Measurements from ENCODE around the gene ZNF69.
"Not testable (repeated sequence)": the region's sequence is repeated elsewhere in the genome, so short reads cannot be mapped to it uniquely, and the experiment has no call there.

ZNF69 gene
- 1.2 to 2.9 (median 1.3) reads per million in 3 donors for total RNA-seq

DNA sequence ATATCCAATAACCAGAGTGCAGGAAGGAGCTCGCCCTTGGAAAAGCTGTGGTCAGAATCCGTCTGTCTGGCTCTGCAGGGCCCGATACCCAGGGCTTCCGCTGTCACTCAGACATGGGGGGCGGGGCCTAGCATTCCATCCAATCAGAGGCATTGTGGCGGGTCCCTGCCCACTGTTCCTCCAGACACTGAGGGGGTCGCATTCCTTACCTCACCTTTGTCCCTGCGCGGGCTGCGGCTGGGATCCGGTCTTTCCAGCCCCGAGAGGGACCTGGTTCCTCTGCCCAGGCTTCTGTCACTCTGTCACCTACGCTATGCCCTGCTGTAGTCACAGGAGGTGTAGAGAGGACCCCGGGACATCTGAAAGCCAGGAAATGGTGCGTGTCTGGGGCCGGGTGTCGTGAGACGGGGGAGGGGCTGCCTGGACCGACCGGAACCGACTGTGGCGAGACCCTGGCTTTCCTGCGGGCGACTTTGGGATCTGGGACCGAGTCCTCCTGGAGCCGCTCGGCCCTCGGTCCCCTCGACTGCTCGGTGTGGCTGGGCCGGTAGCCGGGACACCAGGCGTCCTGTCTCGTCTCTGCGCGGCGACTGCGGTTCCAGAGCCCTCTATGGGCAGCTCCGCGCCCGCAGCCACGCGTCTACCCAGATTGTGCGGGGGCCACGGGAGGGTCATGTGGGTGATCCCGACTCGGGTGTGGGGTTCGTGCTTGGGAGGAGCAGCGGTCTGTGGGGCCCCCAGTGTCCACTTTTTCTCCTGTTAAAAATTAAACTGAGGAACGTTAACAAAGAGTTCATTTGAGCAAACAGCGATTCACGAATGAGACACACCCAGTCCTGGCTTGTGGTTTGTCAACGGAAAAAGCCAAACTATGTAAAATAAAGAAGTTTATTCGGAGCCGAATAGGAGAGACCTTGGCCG lies at the start of gene ZNF69:
Gene ZNF69 (plus strand): TSS at position 172 of the 921 bp plus-strand sequence. CDS start 142 bp downstream, at position 314.
- H3K4me3 ChIP-seq (ENCODE audit: insufficient read depth, low read depth, low read length, poor library complexity, severe bottlenecking): peak within 1 kb of the TSS; percentile 81
- H3K4me1 ChIP-seq (ENCODE audit: control insufficient read depth, insufficient read depth, low read length, poor library complexity, severe bottlenecking): peaks cover 6% of the 10 kb centered on the region
- H3K36me3 ChIP-seq (ENCODE audit: control insufficient read depth, insufficient read depth, low read length): no peaks in the 10 kb centered on the region
- peak; percentile 20 to 43 (median 21) for DNase-seq
- H3K9me3 ChIP-seq (ENCODE audit: control insufficient read depth, low read length): no peaks in the 10 kb centered on the region
- H3K27ac ChIP-seq (ENCODE audit: insufficient read depth, low read length, poor library complexity, severe bottlenecking): peak within 1 kb of the TSS; percentile 13
- H3K27me3 ChIP-seq (replicated peaks; ENCODE audit: control insufficient read depth, insufficient read depth, low read length, poor library complexity, severe bottlenecking): no peaks in the 10 kb centered on the region

DNA sequence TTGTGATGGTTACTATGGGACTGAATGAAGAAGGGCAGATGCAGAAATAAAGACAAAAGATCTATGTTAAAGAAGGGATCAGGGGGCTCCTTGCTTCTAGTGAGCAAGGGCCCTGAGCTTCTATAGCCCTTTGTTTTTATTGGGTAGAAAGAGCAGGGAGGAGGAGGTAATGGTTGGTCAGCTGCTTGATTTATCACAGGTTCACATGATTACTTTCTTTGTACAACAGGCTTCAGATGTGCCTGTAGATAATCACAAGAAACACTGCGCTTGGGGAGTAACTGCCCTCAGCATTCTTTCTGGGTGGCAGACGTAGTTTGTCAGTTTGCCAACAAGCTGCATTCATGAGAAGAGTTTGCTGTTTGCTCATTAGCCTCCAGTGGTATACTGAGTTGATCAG lies 43.9 kb upstream of the ZNF69 start:
- Histone ChIP-seq H3K27me3 (replicated peaks; ENCODE audit: control insufficient read depth, insufficient read depth, low read length, poor library complexity, severe bottlenecking) (no peaks in the 10 kb centered on the region), H3K36me3 (ENCODE audit: control insufficient read depth, insufficient read depth, low read length) (no peaks in the 10 kb centered on the region), H3K4me3 (ENCODE audit: insufficient read depth, low read depth, low read length, poor library complexity, severe bottlenecking) (no peak overlapping the region), H3K4me1 (ENCODE audit: control insufficient read depth, insufficient read depth, low read length, poor library complexity, severe bottlenecking) (no peaks in the 10 kb centered on the region), H3K9me3 (ENCODE audit: control insufficient read depth, low read length) (no peaks in the 10 kb centered on the region), H3K27ac (ENCODE audit: insufficient read depth, low read length, poor library complexity, severe bottlenecking) (no peak overlapping the region)
- no peak for DNase-seq

DNA sequence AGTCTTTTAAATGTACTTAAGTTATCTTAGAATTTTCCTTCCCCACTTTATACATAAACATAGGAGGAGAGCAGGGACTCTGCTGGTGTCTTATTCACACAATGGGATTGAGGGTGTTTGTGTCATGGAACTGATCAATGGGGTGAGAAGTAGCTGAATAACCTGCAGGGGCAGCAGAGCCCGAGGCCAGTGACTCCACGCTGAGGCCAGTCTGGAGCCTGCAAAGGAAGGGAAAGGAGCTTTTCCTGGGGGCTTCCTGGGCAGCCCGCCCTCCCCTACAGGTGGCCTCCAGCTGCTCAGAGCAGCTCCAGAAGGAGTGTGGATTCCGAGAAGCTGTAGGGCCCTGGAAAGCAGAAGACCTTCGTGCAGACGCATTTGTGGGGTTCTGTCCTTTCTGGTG lies 40.0 kb upstream of the ZNF69 start:
- not testable (repeated sequence) for DNase-seq; H3K27me3 ChIP-seq (replicated peaks; ENCODE audit: control insufficient read depth, insufficient read depth, low read length, poor library complexity, severe bottlenecking); H3K4me1 ChIP-seq (ENCODE audit: control insufficient read depth, insufficient read depth, low read length, poor library complexity, severe bottlenecking); H3K9me3 ChIP-seq (ENCODE audit: control insufficient read depth, low read length); H3K27ac ChIP-seq (ENCODE audit: insufficient read depth, low read length, poor library complexity, severe bottlenecking); H3K4me3 ChIP-seq (ENCODE audit: insufficient read depth, low read depth, low read length, poor library complexity, severe bottlenecking); H3K36me3 ChIP-seq (ENCODE audit: control insufficient read depth, insufficient read depth, low read length)

GRCh38 chr19:11848200-11848593 lies 39.4 kb upstream of the ZNF69 start:
- Histone ChIP-seq H3K27ac (ENCODE audit: insufficient read depth, low read length, poor library complexity, severe bottlenecking) (no peak overlapping the region), H3K36me3 (ENCODE audit: control insufficient read depth, insufficient read depth, low read length) (peaks cover 3% of the 10 kb centered on the region), H3K4me3 (ENCODE audit: insufficient read depth, low read depth, low read length, poor library complexity, severe bottlenecking) (peak overlapping the region; percentile 65), H3K9me3 (ENCODE audit: control insufficient read depth, low read length) (no peaks in the 10 kb centered on the region), H3K4me1 (ENCODE audit: control insufficient read depth, insufficient read depth, low read length, poor library complexity, severe bottlenecking) (no peaks in the 10 kb centered on the region), H3K27me3 (replicated peaks; ENCODE audit: control insufficient read depth, insufficient read depth, low read length, poor library complexity, severe bottlenecking) (no peaks in the 10 kb centered on the region)
- DNase-seq: no peak

DNA sequence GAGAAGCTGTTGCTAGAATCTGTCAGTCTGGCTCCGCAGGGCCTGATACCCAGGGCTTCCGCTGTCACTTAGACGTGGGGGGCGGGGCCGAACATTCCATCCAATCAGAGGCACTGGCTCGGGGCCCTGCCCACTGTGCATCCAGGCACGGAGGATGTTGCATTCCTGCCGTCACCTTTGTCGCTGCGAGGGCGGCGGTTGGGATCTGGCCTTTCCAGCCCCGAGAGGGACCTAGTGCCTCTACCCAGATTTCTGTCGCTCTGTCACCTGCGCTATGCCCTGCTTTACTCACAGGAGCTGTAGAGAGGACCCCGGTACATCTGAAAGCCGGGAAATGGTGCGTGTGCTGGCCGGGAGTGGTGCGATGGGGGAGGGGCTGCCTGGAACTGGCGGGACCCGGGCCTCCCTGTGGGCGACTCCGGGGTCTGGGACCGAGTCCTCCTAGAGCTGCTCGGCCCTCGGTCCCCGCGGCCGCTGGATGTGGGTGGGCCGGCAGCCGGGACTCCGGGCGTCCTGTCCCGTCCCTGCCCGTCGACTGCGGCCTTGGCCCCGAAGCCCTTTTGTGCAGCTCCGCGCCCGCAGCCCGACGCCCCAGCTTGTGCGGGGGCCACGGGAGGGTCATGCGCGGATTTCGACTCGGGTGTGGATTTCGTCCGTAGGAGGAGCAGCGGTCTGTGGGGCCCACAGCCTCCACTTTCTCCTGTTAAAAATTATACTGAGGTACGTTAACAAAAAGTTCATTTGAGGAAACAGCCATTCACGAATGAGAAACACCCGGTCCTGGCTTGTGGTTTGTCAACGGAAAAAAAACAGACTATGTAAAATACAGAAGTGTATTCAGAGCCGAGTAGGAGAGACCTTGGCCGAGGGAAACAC lies 38.8 kb upstream of the ZNF69 start, which contains the start of gene ZNF439:
Gene ZNF439 (plus strand): TSS at position 133 of the 876 bp plus-strand sequence. CDS start 142 bp downstream, at position 275.
- H3K4me3 ChIP-seq (ENCODE audit: insufficient read depth, low read depth, low read length, poor library complexity, severe bottlenecking): peak within 1 kb of the TSS; percentile 65
- peaks cover 5% of the 10 kb centered on the region for H3K36me3 ChIP-seq (ENCODE audit: control insufficient read depth, insufficient read depth, low read length)
- peak within 1 kb of the TSS; percentile 42 for H3K27ac ChIP-seq (ENCODE audit: insufficient read depth, low read length, poor library complexity, severe bottlenecking)
- H3K27me3 ChIP-seq (replicated peaks; ENCODE audit: control insufficient read depth, insufficient read depth, low read length, poor library complexity, severe bottlenecking): no peaks in the 10 kb centered on the region
- H3K4me1 ChIP-seq (ENCODE audit: control insufficient read depth, insufficient read depth, low read length, poor library complexity, severe bottlenecking): no peaks in the 10 kb centered on the region
- DNase-seq: peak; percentile 65 to 82 (median 78)
- H3K9me3 ChIP-seq (ENCODE audit: control insufficient read depth, low read length): peaks cover 1% of the 10 kb centered on the region

GRCh38 chr19:11850289-11850688 lies 37.3 kb upstream of the ZNF69 start:
- not testable (repeated sequence) for H3K27ac ChIP-seq (ENCODE audit: insufficient read depth, low read length, poor library complexity, severe bottlenecking); H3K9me3 ChIP-seq (ENCODE audit: control insufficient read depth, low read length); H3K4me1 ChIP-seq (ENCODE audit: control insufficient read depth, insufficient read depth, low read length, poor library complexity, severe bottlenecking); DNase-seq; H3K36me3 ChIP-seq (ENCODE audit: control insufficient read depth, insufficient read depth, low read length); H3K4me3 ChIP-seq (ENCODE audit: insufficient read depth, low read depth, low read length, poor library complexity, severe bottlenecking); H3K27me3 ChIP-seq (replicated peaks; ENCODE audit: control insufficient read depth, insufficient read depth, low read length, poor library complexity, severe bottlenecking)

GRCh38 chr19:11853358-11853757 lies 34.2 kb upstream of the ZNF69 start:
- no peaks in the 10 kb centered on the region for H3K4me1 ChIP-seq (ENCODE audit: control insufficient read depth, insufficient read depth, low read length, poor library complexity, severe bottlenecking)
- no peak for DNase-seq
- H3K27me3 ChIP-seq (replicated peaks; ENCODE audit: control insufficient read depth, insufficient read depth, low read length, poor library complexity, severe bottlenecking): no peaks in the 10 kb centered on the region
- H3K36me3 ChIP-seq (ENCODE audit: control insufficient read depth, insufficient read depth, low read length): peaks cover 5% of the 10 kb centered on the region
- no peak overlapping the region for H3K27ac ChIP-seq (ENCODE audit: insufficient read depth, low read length, poor library complexity, severe bottlenecking)
- H3K9me3 ChIP-seq (ENCODE audit: control insufficient read depth, low read length): peaks cover 5% of the 10 kb centered on the region
- H3K4me3 ChIP-seq (ENCODE audit: insufficient read depth, low read depth, low read length, poor library complexity, severe bottlenecking): no peak overlapping the region

DNA sequence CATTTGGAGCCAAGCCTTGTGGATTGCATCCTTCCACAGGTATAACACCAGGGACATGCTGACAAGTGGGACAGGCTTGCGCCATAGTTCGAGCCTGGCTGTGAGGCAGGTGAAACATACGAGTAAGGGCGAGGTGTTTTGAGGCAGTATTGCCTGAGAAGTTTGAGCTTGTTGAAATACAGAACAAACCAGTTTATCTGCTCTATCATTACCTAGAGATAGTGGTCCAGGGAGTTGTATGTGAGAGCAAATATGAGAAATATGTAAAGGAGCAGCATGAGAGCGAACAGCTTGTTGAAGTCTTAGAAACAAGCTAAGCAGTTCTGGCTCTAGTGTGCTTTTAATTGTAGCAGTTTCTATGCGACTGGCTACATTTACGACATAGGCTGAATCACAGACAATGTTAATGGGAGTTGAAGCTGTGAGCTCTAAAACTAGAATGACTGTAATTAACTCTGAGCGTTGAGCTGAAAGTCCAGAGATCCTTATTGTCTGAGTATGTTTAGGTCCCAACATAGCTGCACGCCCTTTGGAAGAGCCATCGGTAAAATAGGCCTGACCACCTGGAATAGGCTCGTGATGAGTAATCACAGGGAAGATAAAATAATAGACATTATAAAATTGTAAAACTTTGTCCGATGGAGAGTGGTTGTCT lies 30.9 kb upstream of the ZNF69 start:
- H3K4me3 ChIP-seq (ENCODE audit: insufficient read depth, low read depth, low read length, poor library complexity, severe bottlenecking): no peak overlapping the region
- DNase-seq: no peak
- H3K27ac ChIP-seq (ENCODE audit: insufficient read depth, low read length, poor library complexity, severe bottlenecking): no peak overlapping the region
- H3K9me3 ChIP-seq (ENCODE audit: control insufficient read depth, low read length): peaks cover 20% of the 10 kb centered on the region
- peaks cover 5% of the 10 kb centered on the region for H3K36me3 ChIP-seq (ENCODE audit: control insufficient read depth, insufficient read depth, low read length)
- H3K27me3 ChIP-seq (replicated peaks; ENCODE audit: control insufficient read depth, insufficient read depth, low read length, poor library complexity, severe bottlenecking): no peaks in the 10 kb centered on the region
- no peaks in the 10 kb centered on the region for H3K4me1 ChIP-seq (ENCODE audit: control insufficient read depth, insufficient read depth, low read length, poor library complexity, severe bottlenecking)

- Histone ChIP-seq H3K9me3 (ENCODE audit: control insufficient read depth, low read length) (peaks cover 19% of the 10 kb centered on the region), H3K4me3 (ENCODE audit: insufficient read depth, low read depth, low read length, poor library complexity, severe bottlenecking) (no peak overlapping the region), H3K27ac (ENCODE audit: insufficient read depth, low read length, poor library complexity, severe bottlenecking) (no peak overlapping the region), H3K27me3 (replicated peaks; ENCODE audit: control insufficient read depth, insufficient read depth, low read length, poor library complexity, severe bottlenecking) (no peaks in the 10 kb centered on the region), H3K4me1 (ENCODE audit: control insufficient read depth, insufficient read depth, low read length, poor library complexity, severe bottlenecking) (no peaks in the 10 kb centered on the region), H3K36me3 (ENCODE audit: control insufficient read depth, insufficient read depth, low read length) (no peaks in the 10 kb centered on the region)
- no peak for DNase-seq
These were observed 26.9 kb upstream of the ZNF69 start for GRCh38 chr19:11860721-11861120.
